Measurements from ENCODE around the gene CIB2.
A peak's percentile ranks its signal among the peaks of the same experiment; 100 is the strongest.

Gene CIB2

GRCh38 chr15:78067328-78068228 lies 63.7 kb downstream of the CIB2 start:
- DNase-seq (ENCODE audit: low spot score): no peak
- Histone ChIP-seq H3K27ac (peak overlapping the region; percentile 71 to 92), H3K4me3 (peak overlapping the region; percentile 8)
- TF ChIP-seq CTCF (IDR thresholded peaks at IDR 0.05): no peak

GRCh38 chr15:78065973-78066946 lies 65.0 kb downstream of the CIB2 start:
- H3K4me3 ChIP-seq: peak overlapping the region; percentile 44
- peak overlapping the region; percentile 71 to 92 for H3K27ac ChIP-seq
- TF ChIP-seq CTCF (IDR thresholded peaks at IDR 0.05): no peak
- no peak for DNase-seq (ENCODE audit: low spot score)

GRCh38 chr15:78065284-78065872 lies 65.9 kb downstream of the CIB2 start:
- H3K4me3 ChIP-seq: peak overlapping the region; percentile 44
- H3K27ac ChIP-seq: peak overlapping the region; percentile 71 to 92
- DNase-seq (ENCODE audit: low spot score): peak; percentile 88
- no peak for TF ChIP-seq CTCF (IDR thresholded peaks at IDR 0.05)

- no peak for TF ChIP-seq CTCF (IDR thresholded peaks at IDR 0.05)
- peak overlapping the region; percentile 71 to 92 for H3K27ac ChIP-seq
- no peak for DNase-seq (ENCODE audit: low spot score)
- H3K4me3 ChIP-seq: peak overlapping the region; percentile 44
Observed at GRCh38 chr15:78064544-78064943, 66.7 kb downstream of the CIB2 start.

- no peak for DNase-seq (ENCODE audit: low spot score)
- peak overlapping the region; percentile 7 for H3K4me3 ChIP-seq
- peak overlapping the region; percentile 71 to 92 for H3K27ac ChIP-seq
- no peak for TF ChIP-seq CTCF (IDR thresholded peaks at IDR 0.05)
Observed at GRCh38 chr15:78063970-78064385, 67.3 kb downstream of the CIB2 start.

GRCh38 chr15:78063217-78063616 lies 68.0 kb downstream of the CIB2 start:
- TF ChIP-seq CTCF (IDR thresholded peaks at IDR 0.05): no peak
- Histone ChIP-seq H3K27ac (peak overlapping the region; percentile 71 to 92), H3K4me3 (no peak overlapping the region)
- no peak for DNase-seq (ENCODE audit: low spot score)

All from coronary artery (tissue), 2 donors.